Vagina (tissue), 2 donors: Measurements from ENCODE around the gene CDH4.

ENCODE experiments used
- CTCF ChIP-seq, 3 experiments: fragments of 450-650 bp in 2 of 3; fragments of 200-600 bp in 1 of 3; sonication (generic) in 1 of 3; IDR thresholded peaks; one replicate each; pipeline ENCODE4 v1.5.1; 2017 to 2019; ENCODE audit warnings: antibody characterized with exemption in 3 of 3, mild to moderate bottlenecking in 2 of 3, moderate library complexity in 2 of 3
- POLR2A ChIP-seq, 2 donors: fragments of 450-650 bp; IDR thresholded peaks; one replicate each; pipeline ENCODE4 v1.6.1; 2017; ENCODE audit warnings: antibody characterized with exemption in 2 of 2, mild to moderate bottlenecking in 2 of 2, moderate library complexity in 2 of 2

- TF ChIP-seq CTCF (IDR thresholded peaks at IDR 0.05) (no peak), POLR2A (IDR thresholded peaks at IDR 0.05) (no peak)
Observed at GRCh38 chr20:61662968-61663331, 410.9 kb downstream of the CDH4 start.
